Erythroblast (primary cell): Measurements from ENCODE around the gene TOM1L2.

Experiments
- GATA1 ChIP-seq: IDR thresholded peaks from 2 replicates; pipeline ENCODE4 v1.6.1; 2011; ENCODE audit warnings: low read depth, mild to moderate bottlenecking, control low read depth, low read length, moderate library complexity
- POLR2A ChIP-seq: IDR thresholded peaks from 2 replicates; pipeline ENCODE4 v1.6.1; 2011; ENCODE audit warnings: mild to moderate bottlenecking, low read length

DNA sequence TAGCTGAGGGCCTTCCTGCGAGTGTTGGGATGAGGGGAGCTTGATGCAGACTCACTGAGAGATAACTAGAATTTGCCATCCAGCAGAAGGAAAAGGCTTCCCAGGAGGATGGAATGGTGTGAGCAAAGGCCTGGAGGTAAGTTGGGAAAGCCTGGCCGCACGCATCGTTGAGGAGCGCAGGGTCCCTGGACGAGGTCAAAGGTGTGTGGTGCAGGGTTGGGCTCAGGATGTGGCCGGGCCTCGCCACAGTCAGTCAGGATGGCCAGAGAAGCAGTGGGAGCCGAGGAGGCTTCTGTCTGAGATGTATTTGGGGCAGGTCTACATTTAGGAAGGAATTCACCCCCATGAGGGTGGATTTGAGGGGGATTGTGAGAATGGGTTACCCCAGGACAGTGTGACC, 16.9 kb upstream of the TOM1L2 start:
- TF ChIP-seq POLR2A: no peak
- TF ChIP-seq GATA1: no peak
